ENCODE data around the gene HORMAD2.
A peak's percentile ranks its signal among the peaks of the same experiment; 100 is the strongest.
"Not testable (repeated sequence)": the region's sequence is repeated elsewhere in the genome, so short reads cannot be mapped to it uniquely, and the experiment has no call there.

The HORMAD2 gene

GRCh38 chr22:30193031-30193775 lies 112.9 kb downstream of the HORMAD2 start:
- DNase-seq = no peak

DNA sequence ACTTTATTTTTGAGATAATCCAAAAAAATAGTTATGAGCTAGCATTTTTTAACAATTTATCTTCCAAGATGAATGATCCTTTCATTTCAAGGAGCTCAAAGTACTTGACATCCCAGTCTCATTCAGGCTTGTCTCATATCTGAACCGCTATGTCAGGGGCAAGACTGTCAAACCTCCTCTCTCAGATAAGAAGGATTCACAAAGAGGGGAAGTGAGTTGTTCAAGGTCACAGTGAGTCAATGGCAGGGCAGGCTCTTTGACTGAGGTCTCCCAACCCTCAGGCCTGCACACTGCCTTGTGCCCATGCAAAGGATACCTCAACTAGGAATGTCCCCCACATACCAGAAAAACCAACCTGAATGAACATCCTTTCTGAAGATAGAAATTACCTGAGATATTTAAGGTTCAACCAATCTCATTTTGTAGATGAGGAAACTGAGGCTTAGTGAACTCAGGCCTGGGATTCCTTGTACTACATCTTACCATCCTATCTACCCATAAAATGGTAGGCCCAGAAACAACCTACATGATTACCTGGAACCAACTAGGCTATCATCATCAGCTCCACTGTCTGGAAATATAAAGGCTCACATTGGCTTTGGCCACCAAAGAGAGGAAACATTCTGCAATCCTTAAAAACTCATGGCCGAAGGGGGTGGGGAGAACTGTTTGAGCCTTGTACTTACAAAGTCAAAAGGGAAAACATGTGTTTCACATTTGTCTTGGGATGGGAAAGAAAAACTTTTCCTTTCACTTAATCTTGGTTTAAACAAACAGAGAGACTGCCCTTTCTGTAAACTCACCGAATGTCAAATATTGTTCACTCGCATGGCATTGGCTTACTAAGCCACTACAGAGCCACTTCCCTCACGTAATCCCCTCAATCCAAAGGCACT lies 115.2 kb downstream of the HORMAD2 start:
- DNase-seq = no peak

- DNase-seq = peak; percentile 62 to 64
Observed at GRCh38 chr22:30196141-30196879, 116.0 kb downstream of the HORMAD2 start.

DNA sequence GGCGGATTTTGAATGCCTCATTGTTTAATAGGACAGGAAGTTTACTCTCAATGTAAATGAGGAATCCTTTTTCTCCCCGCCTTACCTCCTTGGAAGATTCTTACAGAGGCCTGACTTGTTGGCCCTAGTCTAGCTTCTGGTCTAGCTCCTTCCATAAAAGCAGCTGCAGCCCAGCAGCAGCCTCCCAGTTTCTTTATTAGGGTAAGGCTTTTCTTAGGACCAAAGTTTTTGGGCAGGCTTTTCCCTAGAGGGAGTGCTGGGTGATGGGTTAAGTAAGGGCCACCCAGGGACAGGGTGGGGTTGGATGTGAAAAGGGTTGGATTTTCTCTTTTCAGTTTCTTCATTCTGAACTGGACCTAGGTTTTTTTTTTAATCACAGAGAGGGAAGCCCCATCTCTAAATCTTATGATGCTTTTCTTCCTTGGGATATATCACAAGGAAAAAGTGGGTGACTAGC lies 116.6 kb downstream of the HORMAD2 start:
- no peak for DNase-seq

DNA sequence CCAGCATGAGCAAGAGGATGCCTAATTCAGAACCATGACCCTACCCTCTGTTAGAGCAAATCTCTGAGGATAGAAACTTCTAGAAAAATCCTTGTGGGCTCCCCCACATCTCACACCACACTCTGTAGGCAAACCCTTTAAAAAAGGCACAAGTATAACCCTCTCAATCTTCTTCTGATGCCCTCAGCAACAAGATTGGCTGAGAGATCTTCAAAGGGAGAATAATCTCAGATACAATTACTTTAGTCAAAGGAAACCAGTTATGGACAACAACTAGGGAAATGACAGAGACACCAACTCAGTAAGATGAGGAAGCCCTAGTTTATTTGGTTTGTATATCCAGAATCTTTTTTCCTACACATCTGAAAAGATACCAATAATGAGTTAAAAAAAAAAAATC lies 117.1 kb downstream of the HORMAD2 start:
- DNase-seq = no peak

DNA sequence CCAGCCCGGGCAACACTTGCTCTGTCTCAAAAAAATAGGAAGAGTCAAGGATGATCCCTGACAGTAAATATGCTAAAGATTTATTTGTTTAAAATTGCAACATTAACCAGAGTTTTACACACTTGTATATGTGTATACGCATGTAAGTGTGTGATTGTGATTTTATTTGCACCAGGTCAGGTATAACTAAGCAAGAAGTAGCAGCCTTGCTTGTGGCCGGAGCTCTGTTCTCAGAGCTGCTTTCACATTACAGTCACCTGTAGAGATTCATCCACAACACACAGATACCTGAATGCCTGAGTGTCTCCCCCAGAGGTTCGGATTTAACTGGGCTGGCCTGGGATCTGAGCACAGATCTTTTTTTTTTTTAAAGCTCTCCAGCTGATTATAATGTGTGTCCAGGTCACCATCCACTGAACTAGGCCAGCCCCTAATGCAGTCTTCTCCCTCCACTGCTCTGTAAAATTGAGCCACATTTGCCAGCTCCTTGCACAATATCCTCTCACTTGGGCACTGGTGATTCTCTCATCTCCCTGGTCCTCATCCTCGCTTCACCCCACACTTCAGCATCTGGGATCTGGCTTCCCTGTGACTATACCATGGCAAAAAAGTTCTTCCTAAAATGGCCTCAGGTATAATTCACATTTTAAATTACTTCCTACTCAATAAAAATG lies 118.0 kb downstream of the HORMAD2 start:
- DNase-seq = no peak

DNA sequence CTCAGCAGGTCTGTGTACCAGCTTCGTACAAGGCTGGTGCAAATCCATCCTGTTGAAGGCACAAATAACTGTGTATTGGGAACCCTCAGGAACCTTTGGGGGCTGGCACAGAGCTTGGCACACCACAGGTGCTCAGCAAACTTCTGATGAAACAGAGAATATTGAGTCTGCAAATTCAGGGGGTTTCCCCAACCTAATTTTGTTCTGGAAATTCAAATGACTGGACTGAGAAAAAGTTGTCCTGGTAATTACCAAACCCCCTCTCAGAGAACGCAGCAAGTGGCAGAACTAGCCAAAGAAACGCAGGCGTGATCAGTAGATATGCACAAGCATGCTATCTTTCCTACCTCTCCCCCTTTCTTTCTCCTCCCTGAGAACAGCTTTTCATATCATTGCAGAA lies 118.7 kb downstream of the HORMAD2 start:
- DNase-seq = no peak

- DNase-seq = not testable (repeated sequence)
Observed at GRCh38 chr22:30200905-30201304, 120.6 kb downstream of the HORMAD2 start.

- no peak for DNase-seq
Observed at GRCh38 chr22:30201945-30202344, 121.7 kb downstream of the HORMAD2 start.

GRCh38 chr22:30202531-30203006 lies 122.3 kb downstream of the HORMAD2 start:
- no peak for DNase-seq

- DNase-seq = no peak
Observed at GRCh38 chr22:30204015-30204741, 123.9 kb downstream of the HORMAD2 start.

GRCh38 chr22:30204742-30205111 lies 124.5 kb downstream of the HORMAD2 start:
- DNase-seq = no peak

DNA sequence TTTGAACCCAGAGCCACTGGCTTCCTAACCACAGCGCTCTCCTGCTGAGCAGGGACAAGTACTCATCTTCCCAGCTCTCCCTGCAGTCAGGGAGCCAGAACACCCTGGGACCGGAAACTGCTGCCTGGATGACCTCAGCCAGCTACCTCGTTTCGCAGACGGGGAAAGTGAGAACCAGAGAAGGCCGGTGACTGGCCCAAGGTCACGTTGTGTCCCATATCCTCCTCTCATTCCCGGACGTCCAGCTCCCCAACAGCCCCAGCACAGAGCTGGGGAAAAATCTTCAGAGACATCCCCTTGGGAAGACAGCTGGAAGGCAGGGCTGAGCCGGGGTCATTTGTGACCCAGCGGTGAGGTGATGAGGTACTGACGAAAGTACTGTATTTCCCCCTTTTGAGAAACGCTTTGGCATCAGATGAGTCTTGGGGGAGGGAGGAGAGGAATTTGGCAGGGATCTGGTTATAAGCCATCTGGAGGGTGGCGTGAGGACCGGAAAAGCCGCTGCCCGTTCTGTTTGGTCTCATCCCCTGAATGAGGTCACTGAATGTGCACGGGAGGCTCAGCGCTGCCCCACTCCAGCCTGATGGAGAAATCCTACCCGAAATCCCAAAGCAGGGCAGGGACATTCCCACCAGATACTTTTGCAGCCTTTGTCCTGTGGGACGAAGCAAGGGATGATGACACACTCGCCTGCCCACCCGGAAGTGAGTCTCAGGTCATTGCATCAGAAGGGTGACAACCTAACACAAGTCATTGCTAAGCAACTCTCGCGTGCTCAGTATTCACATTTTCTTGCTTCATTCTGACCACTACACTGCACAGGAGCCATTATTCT lies 125.2 kb downstream of the HORMAD2 start:
- no peak for DNase-seq

- DNase-seq = no peak
Observed at GRCh38 chr22:30206944-30207343, 126.7 kb downstream of the HORMAD2 start.

GRCh38 chr22:30208631-30209603 lies 128.7 kb downstream of the HORMAD2 start:
- no peak for DNase-seq

GRCh38 chr22:30209642-30210041 lies 129.4 kb downstream of the HORMAD2 start:
- DNase-seq = no peak

DNA sequence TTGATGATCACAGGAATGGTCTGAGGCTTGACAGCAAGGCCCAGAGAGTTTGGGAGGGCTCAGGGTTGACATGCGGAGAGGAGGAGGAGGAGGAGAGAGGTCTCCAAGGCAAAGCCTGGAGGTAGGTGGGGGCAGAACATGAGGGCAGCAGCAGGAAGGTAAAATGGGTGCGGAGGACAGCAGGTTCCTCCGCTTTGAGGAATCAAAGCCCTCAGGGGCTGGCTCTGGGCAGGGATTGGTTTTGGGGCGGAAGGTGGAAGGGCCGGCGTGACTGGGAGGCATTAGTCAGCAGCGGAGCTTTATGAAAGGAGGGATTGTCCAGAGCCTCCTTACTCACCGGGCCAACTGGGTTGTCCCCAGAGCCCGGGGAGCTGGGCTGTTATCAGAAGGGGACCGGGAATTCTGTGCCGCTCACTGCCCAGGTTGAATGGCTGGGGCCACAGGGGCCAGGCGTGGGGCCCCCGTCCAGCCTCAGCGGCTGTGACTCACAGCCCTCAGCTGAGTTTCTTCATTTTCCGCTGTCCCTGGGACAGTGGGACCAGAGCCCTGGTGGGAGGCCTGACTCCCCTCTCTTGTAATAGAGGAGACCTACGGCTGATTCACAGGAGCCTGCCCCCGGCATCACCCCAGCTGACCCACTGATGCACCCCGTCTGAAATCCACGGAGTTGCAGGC lies 130.1 kb downstream of the HORMAD2 start:
- no peak for DNase-seq

DNA sequence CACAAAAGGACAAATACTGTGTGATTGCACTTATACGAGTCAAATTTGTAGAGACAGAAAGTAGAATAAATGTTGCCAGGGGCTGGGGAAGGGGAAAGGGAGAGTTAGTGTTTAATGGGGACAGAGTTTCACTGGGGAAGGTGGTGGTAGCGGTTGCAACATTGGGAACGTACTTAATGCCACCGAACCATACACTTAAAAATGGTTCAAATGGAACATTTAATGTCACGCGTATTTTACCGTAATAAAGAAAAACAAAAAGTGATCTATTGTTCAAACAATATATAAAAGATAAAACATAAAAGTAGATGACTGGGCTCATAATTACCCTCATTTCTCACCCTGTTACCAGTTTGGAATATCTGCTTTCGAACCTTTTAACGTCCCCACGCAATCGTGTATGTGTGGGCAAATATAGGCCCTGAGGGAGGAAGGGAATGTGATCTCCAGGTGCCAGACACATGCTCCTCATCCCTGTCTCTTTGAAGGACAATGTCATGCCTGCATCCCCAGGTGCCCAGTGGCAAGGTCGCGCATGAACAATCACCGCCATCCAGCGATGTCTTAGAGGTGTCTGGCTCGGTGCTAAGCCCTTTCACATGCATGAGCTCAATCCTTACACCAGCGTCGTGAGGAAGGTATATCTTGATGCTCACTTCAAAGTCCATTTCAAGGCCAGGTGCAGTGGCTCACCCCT lies 131.0 kb downstream of the HORMAD2 start:
- DNase-seq = no peak
